ENCODE results near the gene NR6A1. TPM values are rescaled to one million over a fixed set of nuclear protein-coding genes. Genes with fewer than 3 reads are reported as not detected.

NR6A1 gene
- total and polyA plus RNA-seq, 2 experiments from 2014 or later, result 0.16 TPM; not detected in 1

DNA sequence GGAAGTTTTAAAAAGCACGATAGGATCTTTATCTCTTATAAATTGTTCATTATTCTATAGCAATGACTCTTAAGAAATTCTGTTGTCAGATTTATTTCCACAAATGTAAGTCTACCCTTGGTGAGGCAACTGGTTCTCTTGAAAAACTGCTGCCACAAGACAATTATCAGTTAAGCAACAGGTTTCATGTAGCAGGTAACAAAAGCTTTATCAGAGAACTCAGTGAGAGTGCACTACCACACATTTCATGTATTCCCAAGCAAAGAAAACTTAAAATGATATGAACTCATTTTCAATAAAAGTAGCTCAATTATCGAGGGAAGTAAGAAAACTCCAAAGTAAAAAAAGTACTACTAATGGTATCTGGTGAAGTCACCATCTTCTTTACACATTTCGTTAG is 9.4 kb downstream of the NR6A1 start:
- peaks cover 73% of the 10 kb centered on the region for H3K27me3 ChIP-seq (replicated peaks; ENCODE audit: insufficient read depth)
- no peak overlapping the region for H3K9ac ChIP-seq
- no peak overlapping the region for H3K27ac ChIP-seq
- H3K36me3 ChIP-seq (ENCODE audit: low read depth), result no peaks in the 10 kb centered on the region
- no peak overlapping the region for H3K4me2 ChIP-seq (ENCODE audit: unreplicated experiment)
- H4K20me1 ChIP-seq (ENCODE audit: insufficient read depth), result no peaks in the 10 kb centered on the region
- TF ChIP-seq EZH2phosphoT487 (IDR thresholded peaks at IDR 0.05; ENCODE audit: insufficient read depth, low read depth) (no peak), EZH2 (IDR thresholded peaks at IDR 0.05; ENCODE audit: insufficient read depth, poor library complexity, severe bottlenecking) (no peak)
- 65 to 73% methylated on average over 3 of the region's 3 CpGs for WGBS, 2 experiments (ENCODE audit: low coverage in 1 of 2, low lambda C conversion rate in 2 of 2, missing lambda C conversion rate in 2 of 2)
- H3K9me3 ChIP-seq (ENCODE audit: low read depth), result no peaks in the 10 kb centered on the region
- no peaks in the 10 kb centered on the region for H3K79me2 ChIP-seq (ENCODE audit: insufficient read depth)
- no peak overlapping the region for H2AFZ ChIP-seq
- in situ Hi-C loops (cut with MboI), result no loop called here
- no peaks in the 10 kb centered on the region for H3K9me2 ChIP-seq (ENCODE audit: insufficient read depth)
- H3K4me1 ChIP-seq (ENCODE audit: insufficient read depth), result 0 out of 2 replicates have a peak, but pooled peaks cover 6% of the 10 kb centered on the region
- DNase-seq, result no peak
- H3K4me3 ChIP-seq, result no peak overlapping the region
- H3F3A ChIP-seq (ENCODE audit: insufficient read depth), result no peaks in the 10 kb centered on the region

DNA sequence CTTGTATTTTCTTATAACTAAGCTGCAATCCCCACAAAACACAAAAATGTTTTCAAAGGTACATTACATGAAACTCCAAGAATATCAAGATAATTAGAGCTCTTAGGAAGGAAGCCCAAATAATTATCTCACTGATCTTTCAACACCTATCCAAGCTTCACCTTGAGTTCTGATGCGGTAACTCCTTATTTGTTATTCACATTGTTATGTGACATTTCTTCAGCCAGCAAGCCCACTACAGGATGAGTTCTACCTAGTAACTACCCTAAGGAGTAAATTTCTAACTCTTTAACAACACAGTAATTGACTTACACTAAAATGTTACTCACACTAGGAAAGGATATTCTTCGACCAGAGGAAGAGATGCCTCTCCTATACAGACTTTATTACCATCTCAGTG is 9.9 kb downstream of the NR6A1 start:
- H2AFZ ChIP-seq, result no peak overlapping the region
- DNase-seq, result no peak
- no peaks in the 10 kb centered on the region for H3F3A ChIP-seq (ENCODE audit: insufficient read depth)
- peaks cover 73% of the 10 kb centered on the region for H3K27me3 ChIP-seq (replicated peaks; ENCODE audit: insufficient read depth)
- H3K9ac ChIP-seq, result no peak overlapping the region
- WGBS, 2 experiments (ENCODE audit: low coverage in 1 of 2, low lambda C conversion rate in 2 of 2, missing lambda C conversion rate in 2 of 2), result 73 to 75% methylated on average over 2 of the region's 2 CpGs
- no peak overlapping the region for H3K4me2 ChIP-seq (ENCODE audit: unreplicated experiment)
- no peaks in the 10 kb centered on the region for H3K36me3 ChIP-seq (ENCODE audit: low read depth)
- H3K27ac ChIP-seq, result no peak overlapping the region
- H3K4me1 ChIP-seq (ENCODE audit: insufficient read depth), result 0 out of 2 replicates have a peak, but pooled peaks cover 6% of the 10 kb centered on the region
- H4K20me1 ChIP-seq (ENCODE audit: insufficient read depth), result no peaks in the 10 kb centered on the region
- H3K79me2 ChIP-seq (ENCODE audit: insufficient read depth), result no peaks in the 10 kb centered on the region
- in situ Hi-C loops (cut with MboI), result no loop called here
- H3K9me2 ChIP-seq (ENCODE audit: insufficient read depth), result no peaks in the 10 kb centered on the region
- TF ChIP-seq EZH2 (IDR thresholded peaks at IDR 0.05; ENCODE audit: insufficient read depth, poor library complexity, severe bottlenecking) (no peak), EZH2phosphoT487 (IDR thresholded peaks at IDR 0.05; ENCODE audit: insufficient read depth, low read depth) (no peak)
- no peak overlapping the region for H3K4me3 ChIP-seq
- H3K9me3 ChIP-seq (ENCODE audit: low read depth), result no peaks in the 10 kb centered on the region

DNA sequence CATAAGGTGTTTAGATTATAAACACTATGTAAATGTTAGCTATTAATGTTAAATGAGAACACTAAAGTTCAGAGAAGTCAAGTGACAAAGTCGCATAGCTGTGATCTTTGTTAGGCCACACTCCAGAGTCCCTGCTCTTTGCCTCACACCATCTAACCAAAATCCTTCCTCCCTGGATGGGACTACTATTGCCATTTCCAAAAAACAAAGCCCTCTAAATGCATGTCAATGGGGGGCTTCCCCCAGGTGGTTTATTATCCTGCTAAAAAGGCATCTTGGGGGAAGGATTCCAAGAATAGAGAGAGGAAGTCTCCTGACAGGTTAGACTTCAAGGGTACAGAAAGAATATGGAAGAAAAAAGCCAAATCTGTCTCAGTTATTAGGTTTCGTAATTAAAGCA is 10.4 kb downstream of the NR6A1 start:
- 86 to 93% methylated on average over 2 of the region's 2 CpGs for WGBS, 2 experiments (ENCODE audit: low coverage in 1 of 2, low lambda C conversion rate in 2 of 2, missing lambda C conversion rate in 2 of 2)
- no peak for TF ChIP-seq EZH2 (IDR thresholded peaks at IDR 0.05; ENCODE audit: insufficient read depth, poor library complexity, severe bottlenecking)
- no peak for TF ChIP-seq EZH2phosphoT487 (IDR thresholded peaks at IDR 0.05; ENCODE audit: insufficient read depth, low read depth)
- Histone ChIP-seq H3K79me2 (ENCODE audit: insufficient read depth) (no peaks in the 10 kb centered on the region), H3K9me3 (ENCODE audit: low read depth) (no peaks in the 10 kb centered on the region), H3F3A (ENCODE audit: insufficient read depth) (no peaks in the 10 kb centered on the region), H3K9me2 (ENCODE audit: insufficient read depth) (no peaks in the 10 kb centered on the region), H3K4me3 (no peak overlapping the region), H3K27me3 (replicated peaks; ENCODE audit: insufficient read depth) (peaks cover 73% of the 10 kb centered on the region), H3K4me1 (ENCODE audit: insufficient read depth) (0 out of 2 replicates have a peak, but pooled peaks cover 6% of the 10 kb centered on the region), H3K36me3 (ENCODE audit: low read depth) (no peaks in the 10 kb centered on the region), H3K4me2 (ENCODE audit: unreplicated experiment) (no peak overlapping the region), H3K9ac (no peak overlapping the region), H2AFZ (no peak overlapping the region), H3K27ac (no peak overlapping the region), H4K20me1 (ENCODE audit: insufficient read depth) (no peaks in the 10 kb centered on the region)
- no peak for DNase-seq
- in situ Hi-C loops (cut with MboI), result no loop called here

DNA sequence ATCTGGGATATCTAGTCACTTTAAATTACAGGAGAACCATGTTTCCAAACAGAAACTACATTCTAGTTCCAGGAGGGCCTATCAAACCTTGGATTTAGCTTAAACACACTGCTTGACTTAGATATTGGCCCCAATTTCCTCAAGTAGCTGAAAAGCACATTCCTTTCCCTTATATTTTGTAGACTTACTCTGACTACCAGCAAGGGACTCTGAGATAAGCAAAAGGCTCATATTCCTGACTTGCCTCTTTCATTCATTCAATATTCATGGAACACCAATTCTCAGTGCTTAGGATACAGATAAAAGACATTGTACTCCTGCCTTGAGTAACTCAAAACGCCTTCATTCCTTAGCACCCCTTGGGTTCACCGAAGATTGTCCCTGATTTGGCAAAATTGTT is 11.8 kb downstream of the NR6A1 start:
- Histone ChIP-seq H3K4me1 (ENCODE audit: insufficient read depth) (peaks cover 6% of the 10 kb centered on the region; the same call in 1 of the 2 replicates), H3K9me2 (ENCODE audit: insufficient read depth) (no peaks in the 10 kb centered on the region), H2AFZ (no peak overlapping the region), H3F3A (ENCODE audit: insufficient read depth) (no peaks in the 10 kb centered on the region; the same call in 1 of the 2 replicates), H3K27ac (no peak overlapping the region), H4K20me1 (ENCODE audit: insufficient read depth) (no peaks in the 10 kb centered on the region), H3K9me3 (ENCODE audit: low read depth) (no peaks in the 10 kb centered on the region), H3K79me2 (ENCODE audit: insufficient read depth) (no peaks in the 10 kb centered on the region), H3K4me2 (ENCODE audit: unreplicated experiment) (no peak overlapping the region), H3K4me3 (no peak overlapping the region), H3K27me3 (replicated peaks; ENCODE audit: insufficient read depth) (peaks cover 67% of the 10 kb centered on the region), H3K9ac (no peak overlapping the region), H3K36me3 (ENCODE audit: low read depth) (no peaks in the 10 kb centered on the region)
- 90 to 98% methylated on average over 2 of the region's 2 CpGs for WGBS, 2 experiments (ENCODE audit: low coverage in 1 of 2, low lambda C conversion rate in 2 of 2, missing lambda C conversion rate in 2 of 2)
- TF ChIP-seq EZH2 (IDR thresholded peaks at IDR 0.05; ENCODE audit: insufficient read depth, poor library complexity, severe bottlenecking) (no peak), EZH2phosphoT487 (IDR thresholded peaks at IDR 0.05; ENCODE audit: insufficient read depth, low read depth) (no peak)
- DNase-seq, result no peak
- in situ Hi-C loops (cut with MboI), result no loop called here

DNA sequence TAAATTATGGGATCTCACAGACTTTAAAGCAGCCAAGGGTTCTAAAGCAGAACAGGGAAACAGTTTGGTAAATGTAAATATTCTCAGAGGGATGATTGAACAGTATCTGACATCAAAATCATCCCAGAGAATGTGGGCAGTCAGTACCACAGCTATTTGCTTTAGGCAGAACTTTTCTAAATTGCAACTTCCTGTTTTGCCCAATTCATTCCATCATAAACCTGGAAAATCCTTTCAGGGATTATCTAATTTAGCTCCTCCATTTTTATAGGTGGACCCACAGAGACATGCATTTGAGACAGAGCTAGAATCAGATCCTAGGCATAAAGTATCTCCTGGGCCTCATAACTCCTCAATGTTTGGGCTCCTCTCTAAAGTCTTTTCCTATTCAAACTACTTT is 12.4 kb downstream of the NR6A1 start:
- no peak for DNase-seq
- H3K27me3 ChIP-seq (replicated peaks; ENCODE audit: insufficient read depth), result peaks cover 62% of the 10 kb centered on the region

More for the DNA sequence above, 12.4 kb downstream of the NR6A1 start:
- in situ Hi-C loops (cut with MboI), result no loop called here
- peaks cover 10% of the 10 kb centered on the region for H3K4me1 ChIP-seq (ENCODE audit: insufficient read depth)
- H3K9ac ChIP-seq, result no peak overlapping the region
- no peak overlapping the region for H3K4me3 ChIP-seq
- TF ChIP-seq EZH2phosphoT487 (IDR thresholded peaks at IDR 0.05; ENCODE audit: insufficient read depth, low read depth), result no peak
- TF ChIP-seq EZH2 (IDR thresholded peaks at IDR 0.05; ENCODE audit: insufficient read depth, poor library complexity, severe bottlenecking), result no peak
- no peaks in the 10 kb centered on the region for H3K79me2 ChIP-seq (ENCODE audit: insufficient read depth)
- H4K20me1 ChIP-seq (ENCODE audit: insufficient read depth), result no peaks in the 10 kb centered on the region
- no peak overlapping the region for H3K27ac ChIP-seq
- H3F3A ChIP-seq (ENCODE audit: insufficient read depth), result peaks cover 5% of the 10 kb centered on the region; the same call in 1 of the 2 replicates
- no peak overlapping the region for H2AFZ ChIP-seq
- H3K9me2 ChIP-seq (ENCODE audit: insufficient read depth), result no peaks in the 10 kb centered on the region
- no peaks in the 10 kb centered on the region for H3K36me3 ChIP-seq (ENCODE audit: low read depth)
- H3K4me2 ChIP-seq (ENCODE audit: unreplicated experiment), result no peak overlapping the region
- H3K9me3 ChIP-seq (ENCODE audit: low read depth), result no peaks in the 10 kb centered on the region
